H4 (cell line): ENCODE measurements around the gene TMEM132D. TPM values are rescaled to one million over a fixed set of nuclear protein-coding genes. Genes with fewer than 3 reads are reported as not detected.
"Not testable (repeated sequence)": the region's sequence is repeated elsewhere in the genome, so short reads cannot be mapped to it uniquely, and the experiment has no call there.

Experiments used
- DNase-seq: peaks from one replicate; pipeline ENCODE4 v3.0.0-alpha.2; 2015; ENCODE audit warnings: low spot score
- total RNA-seq: library from RNA; depleted of rRNA; stranded (reverse); fragments of >200 nt; shearing (Covaris generic); gene quantifications from 2 replicates; pipeline ENCODE4 v1.2.3, GENCODE V29; 2014

The TMEM132D gene
- total RNA-seq, 1 experiment from 2014 or later = not detected

DNA sequence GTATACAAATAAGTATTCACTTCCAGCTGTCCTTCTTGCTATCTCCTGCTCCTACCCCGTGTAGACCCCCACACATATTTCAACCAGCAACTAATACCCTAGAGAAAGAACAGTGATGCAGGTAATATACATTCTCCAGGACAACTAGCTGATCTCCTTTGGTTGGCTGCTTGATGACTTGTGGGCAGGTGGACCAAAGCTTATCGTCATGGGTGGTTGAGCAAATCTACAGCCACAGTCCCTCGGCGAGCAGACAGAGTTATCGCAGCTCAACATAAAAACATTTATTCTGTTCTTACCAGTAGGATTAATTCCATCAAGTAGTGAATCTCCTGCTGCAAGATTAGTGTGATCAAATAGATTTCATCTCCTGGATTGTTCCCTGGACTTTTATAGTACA lies 314.3 kb downstream of the TMEM132D start:
- no peak for DNase-seq

DNA sequence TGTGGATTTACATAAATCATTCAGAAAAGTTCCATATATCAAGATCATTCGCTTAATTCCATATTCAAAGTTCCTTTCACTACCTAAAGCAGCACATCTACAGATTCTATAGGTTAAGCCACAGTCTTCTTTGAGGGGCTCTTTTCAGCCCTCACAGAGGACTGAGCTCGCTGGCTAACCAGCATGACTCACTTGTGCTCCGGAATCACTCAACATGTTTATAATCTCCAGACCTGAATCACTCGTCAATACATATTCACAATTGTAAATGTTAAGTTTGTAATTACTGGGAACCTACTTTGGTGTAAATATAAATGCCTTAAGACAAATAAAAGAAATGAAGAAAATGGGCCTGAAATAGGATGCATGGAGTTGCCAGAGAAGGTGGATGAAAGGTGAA lies 315.7 kb downstream of the TMEM132D start:
- no peak for DNase-seq

DNA sequence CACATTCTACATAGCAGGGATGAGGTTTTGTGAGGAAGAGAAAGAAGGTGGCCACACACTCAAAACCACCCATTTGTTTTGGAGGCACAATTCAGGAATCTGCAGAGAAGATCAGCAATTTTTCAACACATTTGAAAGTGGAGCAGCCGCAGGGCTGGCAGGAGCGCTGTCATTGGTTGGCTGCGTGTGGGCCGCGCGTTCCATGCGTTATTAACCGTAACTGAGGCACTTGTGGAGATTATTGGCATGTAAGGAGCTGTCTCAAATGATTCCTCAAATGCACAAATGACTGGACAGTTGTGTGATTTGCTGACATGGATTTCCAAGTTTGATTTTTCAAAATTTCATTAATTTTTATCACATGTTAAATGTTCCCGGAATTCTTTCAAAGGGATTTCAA lies 318.5 kb downstream of the TMEM132D start:
- DNase-seq = no peak

DNA sequence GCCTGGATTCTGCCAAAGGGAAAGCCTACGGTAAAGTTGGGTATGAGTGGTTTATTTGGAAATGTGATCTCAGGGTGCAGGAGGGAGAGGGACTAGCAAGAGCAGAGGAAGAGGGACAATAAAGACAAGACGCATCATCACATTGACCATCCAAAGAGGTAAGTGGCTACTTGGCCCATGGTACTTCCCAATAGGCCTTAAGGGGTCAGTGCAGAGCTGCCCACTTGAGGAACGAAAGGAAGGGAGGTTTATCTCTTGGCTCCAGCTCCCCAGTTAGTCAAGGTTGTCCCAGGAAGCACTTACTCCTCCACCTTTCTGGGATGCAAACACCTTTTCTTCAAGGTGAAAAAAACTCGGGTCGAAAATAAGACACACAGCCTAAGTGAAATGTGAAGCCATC lies 323.9 kb downstream of the TMEM132D start:
- DNase-seq = no peak

DNA sequence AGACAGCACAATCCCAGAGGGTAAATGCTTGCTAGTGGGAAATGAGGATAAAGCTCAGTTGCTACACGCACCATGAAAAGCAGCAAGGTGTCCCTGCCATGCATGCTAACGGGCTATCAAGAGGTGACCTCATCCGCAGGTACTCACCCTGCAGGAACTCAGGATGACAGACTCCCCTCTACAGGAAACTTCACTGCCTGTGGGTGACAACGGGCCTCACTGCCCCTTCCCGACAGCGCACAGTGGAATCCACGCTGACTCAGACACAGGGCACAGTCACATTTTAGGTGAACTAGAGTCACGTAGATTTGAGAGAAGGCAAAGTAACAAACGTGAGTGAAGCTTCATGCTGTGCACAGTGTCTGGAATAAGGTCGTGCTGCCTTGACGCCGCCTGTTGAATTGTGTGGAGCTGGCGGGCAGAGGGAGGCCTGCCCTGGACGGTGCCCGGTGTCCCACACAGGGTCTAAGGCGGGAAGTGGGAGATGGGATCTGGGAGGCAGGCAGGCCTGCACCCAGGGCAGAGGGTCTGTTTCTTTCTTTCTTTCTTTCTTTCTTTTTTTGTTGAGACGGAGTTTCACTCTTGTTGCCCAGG lies 331.8 kb downstream of the TMEM132D start:
- no peak for DNase-seq

DNA sequence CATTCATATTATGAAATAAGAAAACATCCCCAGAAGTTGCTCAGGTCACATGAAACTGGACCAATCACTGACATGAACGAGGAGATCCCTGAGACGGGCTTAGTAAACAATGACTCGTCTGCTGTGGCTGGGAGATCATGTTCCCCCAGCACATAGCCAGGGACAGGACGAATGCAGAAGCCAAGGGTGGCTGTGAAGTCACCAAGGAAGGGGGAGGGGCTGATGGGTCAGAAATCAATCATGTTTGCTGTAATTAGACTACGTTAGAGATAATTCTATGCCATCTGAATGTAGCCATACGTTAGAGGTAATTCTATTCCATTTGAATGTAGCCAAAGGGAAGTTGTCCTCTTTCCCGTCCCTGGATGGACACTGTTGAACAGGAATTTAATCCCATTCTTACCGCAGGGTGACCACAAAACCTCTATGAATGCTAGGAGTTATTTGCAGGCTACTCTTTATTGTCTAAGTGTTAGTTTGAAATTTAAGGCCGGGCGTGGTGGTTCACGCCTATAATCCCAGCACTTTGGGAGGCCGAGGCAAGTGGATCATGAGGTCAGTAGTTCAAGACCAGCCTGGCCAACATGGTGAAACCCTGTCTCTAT lies 332.9 kb downstream of the TMEM132D start:
- peak; percentile 48 for DNase-seq

DNA sequence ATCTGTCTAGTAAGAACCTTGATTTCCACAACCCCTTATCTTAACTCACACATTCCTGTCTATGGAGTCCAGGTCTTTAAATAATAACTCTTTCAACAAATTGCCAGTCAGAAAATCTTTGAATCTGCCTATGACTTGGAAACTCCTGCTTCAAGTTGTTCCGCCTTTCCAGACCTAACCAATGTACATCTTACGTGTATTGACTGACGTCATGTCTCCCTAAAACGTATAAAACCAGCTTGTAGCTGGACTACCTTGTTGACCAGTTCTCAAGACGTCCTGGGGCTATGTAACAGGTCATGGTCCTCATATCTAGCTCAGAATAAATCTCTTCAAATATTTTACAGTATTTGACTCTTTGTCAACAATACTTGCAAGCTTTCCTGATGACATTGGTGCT lies 337.0 kb downstream of the TMEM132D start:
- no peak for DNase-seq

DNA sequence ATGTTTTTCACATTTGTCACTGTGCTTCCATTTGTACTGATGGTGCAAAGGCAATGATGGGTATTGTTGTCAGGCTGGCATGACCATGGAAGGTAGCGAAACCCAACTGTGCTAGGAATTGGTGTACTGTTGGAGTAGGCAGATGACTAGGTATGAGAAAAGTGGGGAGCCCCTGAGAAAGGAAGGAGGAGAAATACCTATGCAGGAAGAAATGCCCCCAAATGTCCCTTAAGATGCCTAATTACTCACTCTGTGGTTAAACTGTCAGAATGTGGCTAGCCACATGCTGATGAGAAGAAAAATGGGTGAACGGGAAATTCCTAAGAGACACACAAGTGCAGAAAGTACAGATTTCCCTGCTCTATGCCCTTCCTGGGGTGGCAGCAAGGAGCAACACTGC lies 339.1 kb downstream of the TMEM132D start:
- no peak for DNase-seq

DNA sequence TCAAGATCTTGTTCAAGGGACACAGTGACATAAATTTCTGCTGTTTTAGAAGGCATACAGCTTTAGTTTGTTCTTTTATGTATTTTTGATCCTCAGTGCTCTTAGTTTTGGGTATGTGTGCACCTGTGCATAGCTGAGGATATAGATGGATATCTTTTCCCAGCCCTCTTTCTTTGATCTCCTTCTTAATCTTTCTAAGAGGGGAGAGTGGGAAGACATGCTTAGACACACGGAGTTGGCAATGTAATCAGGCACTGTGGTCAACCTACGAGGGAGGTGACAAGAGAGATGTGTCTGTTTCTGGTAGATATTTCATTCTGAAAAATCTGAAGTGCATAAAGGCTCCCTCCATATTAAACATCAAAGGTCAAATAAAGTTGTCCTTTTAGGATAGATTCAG lies 340.6 kb downstream of the TMEM132D start:
- DNase-seq = no peak

DNA sequence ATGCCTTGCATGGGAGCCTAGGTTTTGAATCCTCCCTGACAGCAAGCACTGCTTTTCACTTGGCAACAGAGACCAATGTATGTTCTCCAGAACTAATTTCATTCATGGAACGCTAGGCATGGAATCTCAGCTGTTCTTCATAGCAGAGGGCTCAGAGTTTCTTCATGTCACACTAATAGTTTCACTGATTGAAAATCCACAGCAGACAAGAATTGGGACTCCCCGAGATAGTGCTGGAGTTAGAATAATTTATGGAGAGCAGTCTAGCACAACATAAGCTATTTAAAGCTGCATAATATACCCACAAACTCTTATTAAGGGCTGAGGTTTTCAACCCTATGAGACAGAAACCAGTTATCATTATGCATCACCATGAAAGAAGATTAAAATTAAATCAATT lies 342.5 kb downstream of the TMEM132D start:
- no peak for DNase-seq

DNA sequence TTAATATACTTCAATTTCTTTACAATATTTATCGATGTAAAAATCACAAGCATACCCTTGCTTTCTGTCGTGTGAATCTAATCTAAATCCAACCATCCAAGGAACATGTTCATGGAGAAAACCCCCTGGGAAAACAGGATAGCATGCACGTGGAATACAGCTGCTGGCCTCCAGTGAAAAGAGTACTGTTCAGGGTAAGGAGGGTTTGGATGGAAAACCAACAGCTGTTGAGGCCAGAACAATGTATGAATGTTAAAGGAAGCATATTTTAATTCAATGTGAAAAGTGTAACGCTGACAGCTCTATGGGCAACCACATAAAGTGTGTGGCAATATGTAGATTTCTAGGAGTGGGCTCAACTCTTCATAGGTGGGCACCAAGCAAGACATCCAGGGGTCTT lies 344.0 kb downstream of the TMEM132D start:
- no peak for DNase-seq

DNA sequence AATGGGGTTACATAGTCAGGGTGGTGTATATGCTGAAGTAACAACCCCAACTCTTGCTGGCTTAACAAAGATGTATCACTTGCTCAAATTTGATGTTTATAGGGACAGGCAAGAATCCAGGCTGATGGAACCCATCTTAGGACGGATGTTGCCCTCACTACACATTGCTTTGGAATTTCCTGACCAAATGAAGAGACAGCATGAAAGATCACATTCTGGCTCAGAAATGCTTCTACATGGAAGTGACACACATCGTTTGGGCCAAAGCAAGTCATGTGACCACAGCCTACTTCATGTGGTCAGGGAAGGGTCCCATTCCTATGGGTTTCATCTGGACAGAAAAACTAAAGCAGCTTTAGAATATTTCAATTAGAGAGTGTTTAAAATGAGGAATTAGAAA lies 345.8 kb downstream of the TMEM132D start:
- DNase-seq = no peak

DNA sequence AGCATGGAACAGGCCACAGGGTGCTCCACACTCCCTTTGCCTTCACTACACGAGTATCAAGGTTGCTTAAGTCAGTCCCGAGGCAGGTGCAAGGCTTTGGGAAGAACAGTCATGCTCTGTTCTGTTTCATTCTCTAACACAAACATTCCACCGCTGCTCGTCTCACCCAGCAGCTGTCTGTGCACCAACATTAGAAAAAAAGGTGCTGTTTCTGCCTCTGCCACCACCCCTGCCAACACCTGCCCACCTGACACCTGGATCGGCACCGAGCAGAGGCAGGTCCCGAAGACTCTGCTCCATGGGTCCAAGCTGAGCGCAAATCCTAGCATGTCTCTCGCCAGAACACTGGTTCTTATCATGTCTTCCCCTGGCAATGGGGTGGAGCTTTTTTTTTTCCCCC lies 347.7 kb downstream of the TMEM132D start:
- no peak for DNase-seq

DNA sequence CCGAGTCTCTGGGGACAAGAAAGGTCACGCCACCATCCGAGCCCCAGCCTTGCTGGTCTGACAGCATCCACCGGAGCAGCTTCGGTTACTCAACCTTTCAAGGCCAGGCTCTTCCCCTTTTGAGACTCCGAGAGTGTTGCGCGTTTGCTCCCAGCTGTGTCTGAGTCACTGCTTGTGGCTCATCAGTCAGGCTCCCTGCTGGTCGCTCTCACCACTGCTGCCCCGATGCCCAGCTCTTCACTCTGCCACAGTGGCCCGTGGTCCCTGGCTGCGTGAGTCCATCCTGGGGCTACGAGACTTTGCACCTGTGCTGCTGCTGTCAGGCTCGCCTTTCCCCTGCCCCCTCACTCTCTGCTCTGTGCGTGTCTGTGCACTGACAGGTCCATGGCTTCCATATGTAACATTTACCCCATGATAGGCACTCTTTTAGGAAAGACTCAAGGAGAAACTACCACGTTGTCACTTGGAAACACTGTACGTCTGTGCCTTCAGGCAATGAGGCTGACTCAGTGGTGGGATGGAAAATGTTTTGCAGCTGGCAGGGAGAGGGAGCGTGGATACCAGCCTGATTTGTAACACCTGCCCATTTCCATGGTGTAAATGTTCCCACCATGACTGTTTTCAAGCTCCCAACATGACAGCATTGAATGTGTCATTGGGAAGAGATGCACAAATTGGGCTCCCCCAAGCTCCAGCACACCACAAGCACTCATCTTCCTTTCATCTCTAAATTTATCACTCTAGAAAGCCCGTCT lies 350.7 kb downstream of the TMEM132D start:
- DNase-seq = no peak

DNA sequence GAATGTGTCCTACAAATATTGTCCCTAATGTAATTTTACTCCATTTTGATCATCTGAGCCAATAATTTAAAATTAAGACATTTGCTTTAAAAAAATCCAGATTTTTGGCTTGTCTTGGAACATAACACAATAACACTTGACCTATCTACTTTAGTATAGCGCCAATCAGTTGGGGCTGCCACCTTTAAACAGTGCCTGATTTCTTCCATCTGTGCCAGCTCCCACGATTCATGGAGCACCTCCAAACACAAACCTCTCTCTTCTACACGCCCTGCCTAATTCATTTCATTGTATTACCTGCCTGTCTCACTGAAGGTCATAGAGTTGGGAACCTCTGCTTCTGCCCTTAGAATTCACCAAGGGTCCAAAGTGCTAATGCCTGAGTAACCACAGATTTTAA lies 352.4 kb downstream of the TMEM132D start:
- no peak for DNase-seq

DNA sequence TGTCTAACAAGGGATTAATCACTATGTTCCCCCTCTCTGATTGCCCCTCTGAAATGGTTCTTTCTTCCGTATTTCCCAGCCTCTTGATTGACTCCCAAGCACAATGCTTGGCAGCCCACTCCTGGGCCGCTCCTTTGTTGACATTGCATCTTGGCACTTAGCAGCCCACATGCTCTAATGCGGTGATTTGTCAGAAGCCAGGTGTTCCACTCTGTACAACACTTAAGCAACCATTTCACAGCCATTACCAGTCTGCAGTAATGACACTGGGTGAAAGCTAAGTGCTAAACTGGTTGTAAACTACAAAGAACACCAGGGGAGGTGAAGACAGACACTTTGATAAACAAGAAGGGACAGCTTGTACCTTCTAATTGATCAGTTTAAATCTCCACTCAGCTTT lies 353.5 kb downstream of the TMEM132D start:
- no peak for DNase-seq

DNA sequence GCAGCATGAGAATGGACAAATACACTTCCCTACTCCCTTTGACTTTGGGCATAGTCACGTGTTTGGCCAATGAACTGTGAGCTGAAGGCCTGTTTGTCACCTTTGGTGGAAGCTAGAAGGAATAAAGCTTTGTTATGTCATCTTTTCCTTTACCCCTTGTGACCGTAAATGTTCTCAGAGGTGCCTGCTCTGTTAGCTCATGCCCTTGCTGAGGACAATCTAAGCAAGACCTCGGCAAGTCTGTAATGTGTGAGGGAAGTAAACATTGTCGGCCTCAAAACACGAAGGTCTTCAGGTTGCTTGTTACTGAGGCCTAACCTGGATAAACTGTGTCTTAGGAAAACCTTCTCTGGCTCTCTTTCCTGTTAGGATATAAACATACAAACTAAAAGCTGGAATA lies 354.2 kb downstream of the TMEM132D start:
- DNase-seq = no peak

DNA sequence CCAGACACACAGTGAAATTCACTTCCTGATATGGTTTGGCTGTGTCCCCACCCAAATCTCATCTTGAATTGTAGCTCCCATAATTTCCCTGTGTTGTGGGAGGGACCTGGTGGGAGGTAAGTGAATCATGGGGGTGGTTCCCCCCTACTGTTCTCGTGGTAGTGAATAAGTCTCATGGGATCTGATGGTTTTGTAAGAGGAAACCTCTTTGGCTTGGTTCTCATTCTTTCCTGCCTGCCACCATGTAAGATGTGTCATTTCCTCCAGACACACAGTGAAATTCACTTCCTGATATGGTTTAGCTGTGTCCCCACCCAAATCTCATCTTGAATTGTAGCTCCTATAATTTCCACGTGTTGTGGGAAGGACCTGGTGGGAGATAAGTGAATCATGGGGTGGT lies 354.8 kb downstream of the TMEM132D start:
- not testable (repeated sequence) for DNase-seq

DNA sequence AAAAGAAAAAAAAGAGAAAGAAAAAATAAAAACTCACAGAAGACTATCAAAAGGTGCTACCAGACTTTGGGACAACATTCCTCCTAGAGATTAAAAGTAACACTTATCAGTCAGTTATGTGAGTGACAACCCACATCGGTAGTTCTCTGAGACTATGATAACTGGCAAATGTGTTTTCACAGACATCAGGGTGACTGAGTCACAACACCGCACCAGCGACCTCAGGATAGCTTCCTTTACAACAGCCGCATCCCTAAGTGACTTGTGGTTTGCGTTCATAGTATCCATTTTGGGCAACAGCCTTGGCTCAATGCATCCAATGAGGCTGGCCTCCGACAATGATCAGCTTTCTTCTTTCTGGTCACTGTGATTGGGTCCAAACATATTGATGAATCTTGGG lies 359.1 kb downstream of the TMEM132D start:
- DNase-seq = no peak

DNA sequence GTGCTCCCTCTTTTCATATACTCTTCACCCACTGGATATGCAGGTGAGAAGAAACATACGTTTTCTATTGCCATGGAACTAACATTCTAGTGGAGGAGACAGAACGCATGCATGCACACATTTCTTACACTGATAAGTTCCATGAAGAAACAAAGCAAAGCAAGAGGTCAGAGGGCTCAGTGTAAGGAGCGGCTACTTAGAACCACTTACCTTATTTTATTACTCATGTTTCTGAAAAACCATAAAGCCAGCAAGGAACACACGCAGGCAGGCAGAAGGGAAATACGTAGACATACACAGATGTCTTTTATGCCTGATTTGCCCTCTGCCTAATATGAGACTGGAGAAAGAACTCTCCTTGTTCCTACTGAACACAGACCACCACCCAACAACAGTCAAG lies 362.9 kb downstream of the TMEM132D start:
- DNase-seq = no peak

DNA sequence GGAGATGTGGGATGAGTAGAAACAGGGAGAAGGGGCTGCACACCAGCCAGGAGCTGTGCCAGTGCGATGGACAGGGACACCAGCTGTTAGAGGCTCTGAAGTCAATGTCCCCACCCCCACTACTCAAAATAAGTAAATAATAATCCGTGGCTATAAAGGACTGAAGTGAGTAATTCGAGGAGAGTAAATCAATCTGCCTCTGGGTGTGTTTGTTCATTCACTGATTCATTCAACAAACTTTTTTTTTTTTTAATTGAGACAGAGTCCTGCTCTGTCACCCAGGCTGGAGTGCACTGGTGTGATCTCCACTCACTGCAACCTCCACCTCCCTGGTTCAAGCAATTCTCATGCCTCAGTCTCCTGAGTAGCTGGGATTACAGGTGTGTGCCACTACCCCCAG lies 363.6 kb downstream of the TMEM132D start:
- no peak for DNase-seq

DNA sequence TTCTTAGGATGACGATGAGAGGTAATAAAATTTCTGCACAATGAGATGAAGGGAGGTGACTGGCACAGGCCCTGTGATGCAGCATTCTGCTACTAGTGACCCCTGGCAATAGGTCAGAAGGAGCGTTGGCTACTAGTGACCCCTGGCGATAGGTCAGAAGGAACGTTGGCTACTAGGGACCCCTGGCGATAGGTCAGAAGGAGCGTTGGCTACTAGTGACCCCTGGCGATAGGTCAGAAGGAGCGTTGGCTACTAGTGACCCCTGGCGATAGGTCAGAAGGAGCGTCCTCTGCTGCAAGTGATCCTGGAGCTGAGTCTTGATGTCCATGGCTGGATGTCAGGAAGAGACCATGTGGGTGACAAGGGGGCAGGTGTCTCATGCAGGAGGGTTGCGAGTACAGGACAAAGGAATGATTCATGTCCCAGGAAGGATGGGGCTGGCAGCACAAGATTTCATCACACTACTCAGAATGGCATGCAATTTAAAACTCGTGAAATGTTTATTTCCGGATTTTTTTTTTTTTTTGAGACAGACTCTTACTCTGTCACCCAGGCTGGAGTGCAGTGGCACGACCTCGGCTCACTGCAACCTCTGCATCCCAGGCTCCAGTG lies 365.0 kb downstream of the TMEM132D start:
- peak; percentile 9 for DNase-seq

DNA sequence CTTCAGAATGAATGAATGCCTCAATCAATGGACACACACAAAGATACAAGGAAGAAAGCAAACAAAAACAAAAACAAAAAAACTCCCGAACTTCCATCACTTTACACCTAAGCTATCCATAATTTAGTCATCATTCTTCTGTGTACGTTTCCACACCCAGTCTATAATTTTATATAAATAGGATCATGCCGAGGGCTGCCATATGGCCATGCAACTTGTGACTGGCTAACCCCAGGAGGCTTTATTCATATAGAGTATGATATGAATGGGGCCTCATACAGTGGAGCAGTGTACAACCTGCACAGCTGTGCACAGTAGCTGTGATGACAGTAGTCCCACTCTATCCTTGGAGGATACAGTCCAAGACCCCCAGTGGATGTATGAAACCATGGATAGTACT lies 365.7 kb downstream of the TMEM132D start:
- no peak for DNase-seq
